ENCODE data around the gene TJP3.

Gene TJP3

GRCh38 chr19:3767050-3767449 lies 58.9 kb downstream of the TJP3 start:
- no peak for DNase-seq (ENCODE audit: low read depth in 2 of 3, low spot score in 2 of 3)

- no peak for DNase-seq (ENCODE audit: low read depth in 2 of 3, low spot score in 2 of 3)
These were observed 60.0 kb downstream of the TJP3 start for GRCh38 chr19:3768015-3768747.

GRCh38 chr19:3768748-3769099 lies 60.5 kb downstream of the TJP3 start:
- DNase-seq (ENCODE audit: low read depth in 2 of 3, low spot score in 2 of 3), result no peak

- no peak for DNase-seq (ENCODE audit: low read depth in 2 of 3, low spot score in 2 of 3)
These were observed 61.3 kb downstream of the TJP3 start for GRCh38 chr19:3769494-3769893.

GRCh38 chr19:3770136-3770999 lies 62.2 kb downstream of the TJP3 start:
- DNase-seq (ENCODE audit: low read depth in 2 of 3, low spot score in 2 of 3), result no peak

GRCh38 chr19:3771000-3771905 lies 63.1 kb downstream of the TJP3 start:
- no peak for DNase-seq (ENCODE audit: low read depth in 2 of 3, low spot score in 2 of 3)

GRCh38 chr19:3771906-3772455 lies 63.8 kb downstream of the TJP3 start, which contains the start of gene RAX2:
Gene RAX2 (minus strand): TSS chr19:3772228. CDS start chr19:3771742, 486 bp downstream.
- DNase-seq (ENCODE audit: low read depth in 2 of 3, low spot score in 2 of 3), result no peak

- no peak for DNase-seq (ENCODE audit: low read depth in 2 of 3, low spot score in 2 of 3)
These were observed 65.8 kb downstream of the TJP3 start for GRCh38 chr19:3773814-3774515.

- no peak for DNase-seq (ENCODE audit: low read depth in 2 of 3, low spot score in 2 of 3)
These were observed 66.6 kb downstream of the TJP3 start for GRCh38 chr19:3774621-3775373.

- no peak for DNase-seq (ENCODE audit: low read depth in 2 of 3, low spot score in 2 of 3)
These were observed 67.2 kb downstream of the TJP3 start for GRCh38 chr19:3775374-3775711.

GRCh38 chr19:3775831-3776230 lies 67.6 kb downstream of the TJP3 start:
- no peak for DNase-seq (ENCODE audit: low read depth in 2 of 3, low spot score in 2 of 3)

GRCh38 chr19:3776479-3777040 lies 68.4 kb downstream of the TJP3 start:
- no peak for DNase-seq (ENCODE audit: low read depth in 2 of 3, low spot score in 2 of 3)

GRCh38 chr19:3778104-3778867 lies 70.1 kb downstream of the TJP3 start:
- DNase-seq (ENCODE audit: low read depth in 2 of 3, low spot score in 2 of 3), result no peak

- DNase-seq (ENCODE audit: low read depth in 2 of 3, low spot score in 2 of 3), result no peak
These were observed 70.9 kb downstream of the TJP3 start for GRCh38 chr19:3778899-3779723.

- DNase-seq (ENCODE audit: low read depth in 2 of 3, low spot score in 2 of 3), result no peak
These were observed 72.7 kb downstream of the TJP3 start for GRCh38 chr19:3780786-3781304.

- DNase-seq (ENCODE audit: low read depth in 2 of 3, low spot score in 2 of 3), result no peak
These were observed 73.4 kb downstream of the TJP3 start for GRCh38 chr19:3781603-3782002.

- no peak for DNase-seq (ENCODE audit: low read depth in 2 of 3, low spot score in 2 of 3)
These were observed 74.1 kb downstream of the TJP3 start for GRCh38 chr19:3782330-3782729.

GRCh38 chr19:3782903-3783302 lies 74.7 kb downstream of the TJP3 start:
- no peak for DNase-seq (ENCODE audit: low read depth in 2 of 3, low spot score in 2 of 3)
